ENCODE results near the gene PRKG1.

The PRKG1 gene

DNA sequence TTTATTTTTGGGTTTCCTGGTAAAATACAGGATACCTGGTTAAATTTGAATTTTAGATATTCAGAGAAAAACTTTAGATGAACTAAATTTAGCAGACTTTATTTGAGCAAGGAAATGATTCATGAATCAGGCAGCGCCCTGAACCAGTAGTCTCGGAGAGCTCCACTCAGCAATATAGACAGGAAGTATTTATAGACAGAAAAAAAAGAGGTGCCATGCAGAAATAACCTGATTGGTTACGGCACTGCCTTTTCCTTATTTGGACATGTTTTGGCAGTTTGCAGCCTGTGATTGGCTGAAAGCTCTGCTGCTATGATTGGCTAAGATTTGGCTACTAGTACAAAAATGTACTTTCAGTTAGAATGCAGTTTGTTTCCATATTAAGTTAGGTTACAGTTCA, 1041.5 kb downstream of the PRKG1 start:
- Histone ChIP-seq H3K4me3 (ENCODE audit: insufficient read depth, low read length, poor library complexity, severe bottlenecking) (no peak overlapping the region), H3K9me2 (replicated peaks; ENCODE audit: insufficient read depth, low read length) (no peaks in the 10 kb centered on the region), H3K27me3 (ENCODE audit: low read length) (no peaks in the 10 kb centered on the region), H3K79me2 (ENCODE audit: insufficient read depth, low read length) (no peaks in the 10 kb centered on the region), H4K20me1 (ENCODE audit: low read depth, low read length) (no peaks in the 10 kb centered on the region), H3K9ac (ENCODE audit: low read length) (no peak overlapping the region), H3F3A (ENCODE audit: insufficient read depth) (no peaks in the 10 kb centered on the region), H3K27ac (ENCODE audit: low read depth, low read length) (no peak overlapping the region), H3K36me3 (ENCODE audit: low read length) (no peaks in the 10 kb centered on the region), H3K9me3 (ENCODE audit: insufficient read depth, low read length) (no peaks in the 10 kb centered on the region), H3K4me2 (ENCODE audit: low read depth, low read length, poor library complexity, severe bottlenecking) (no peak overlapping the region), H2AFZ (ENCODE audit: low read depth, low read length, severe bottlenecking) (no peak overlapping the region)
- no peak for TF ChIP-seq EZH2phosphoT487 (conservative IDR thresholded peaks at IDR 0.05; ENCODE audit: low read length)
- TF ChIP-seq, protein P1, sequence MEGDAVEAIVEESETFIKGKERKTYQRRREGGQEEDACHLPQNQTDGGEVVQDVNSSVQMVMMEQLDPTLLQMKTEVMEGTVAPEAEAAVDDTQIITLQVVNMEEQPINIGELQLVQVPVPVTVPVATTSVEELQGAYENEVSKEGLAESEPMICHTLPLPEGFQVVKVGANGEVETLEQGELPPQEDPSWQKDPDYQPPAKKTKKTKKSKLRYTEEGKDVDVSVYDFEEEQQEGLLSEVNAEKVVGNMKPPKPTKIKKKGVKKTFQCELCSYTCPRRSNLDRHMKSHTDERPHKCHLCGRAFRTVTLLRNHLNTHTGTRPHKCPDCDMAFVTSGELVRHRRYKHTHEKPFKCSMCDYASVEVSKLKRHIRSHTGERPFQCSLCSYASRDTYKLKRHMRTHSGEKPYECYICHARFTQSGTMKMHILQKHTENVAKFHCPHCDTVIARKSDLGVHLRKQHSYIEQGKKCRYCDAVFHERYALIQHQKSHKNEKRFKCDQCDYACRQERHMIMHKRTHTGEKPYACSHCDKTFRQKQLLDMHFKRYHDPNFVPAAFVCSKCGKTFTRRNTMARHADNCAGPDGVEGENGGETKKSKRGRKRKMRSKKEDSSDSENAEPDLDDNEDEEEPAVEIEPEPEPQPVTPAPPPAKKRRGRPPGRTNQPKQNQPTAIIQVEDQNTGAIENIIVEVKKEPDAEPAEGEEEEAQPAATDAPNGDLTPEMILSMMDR (IDR thresholded peaks at IDR 0.05; ENCODE audit: insufficient read depth, low read length, poor library complexity, severe bottlenecking) = no peak

DNA sequence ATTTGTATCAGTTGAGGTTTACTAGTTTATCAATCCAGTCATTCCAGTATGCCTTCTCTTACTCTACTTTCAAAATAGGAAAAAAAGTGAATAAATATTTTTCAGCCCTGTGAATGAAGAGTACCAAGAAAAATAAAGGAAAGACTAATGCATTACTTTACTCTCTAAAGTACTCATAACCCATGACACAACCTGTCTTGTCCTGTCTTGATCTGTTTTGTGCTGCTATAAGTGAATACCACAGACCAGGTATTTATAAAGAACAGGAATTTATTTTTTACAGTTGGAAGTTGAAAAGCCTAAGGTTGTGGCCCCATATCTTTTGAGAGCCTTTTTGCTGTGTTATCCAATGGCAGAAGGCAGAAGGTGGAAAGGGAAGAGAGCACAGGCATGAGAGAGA, 1045.2 kb downstream of the PRKG1 start:
- no peaks in the 10 kb centered on the region for H3K27me3 ChIP-seq (ENCODE audit: low read length)
- H3K79me2 ChIP-seq (ENCODE audit: insufficient read depth, low read length) = no peaks in the 10 kb centered on the region
- H3K36me3 ChIP-seq (ENCODE audit: low read length) = no peaks in the 10 kb centered on the region
- no peak overlapping the region for H3K4me2 ChIP-seq (ENCODE audit: low read depth, low read length, poor library complexity, severe bottlenecking)
- TF ChIP-seq EZH2phosphoT487 (conservative IDR thresholded peaks at IDR 0.05; ENCODE audit: low read length) = no peak
- TF ChIP-seq, protein P1 (IDR thresholded peaks at IDR 0.05; ENCODE audit: insufficient read depth, low read length, poor library complexity, severe bottlenecking) = no peak
- no peaks in the 10 kb centered on the region for H3K9me2 ChIP-seq (replicated peaks; ENCODE audit: insufficient read depth, low read length)
- H4K20me1 ChIP-seq (ENCODE audit: low read depth, low read length) = no peaks in the 10 kb centered on the region
- H2AFZ ChIP-seq (ENCODE audit: low read depth, low read length, severe bottlenecking) = no peak overlapping the region
- no peak overlapping the region for H3K9ac ChIP-seq (ENCODE audit: low read length)
- H3K4me3 ChIP-seq (ENCODE audit: insufficient read depth, low read length, poor library complexity, severe bottlenecking) = no peak overlapping the region
- no peak overlapping the region for H3K27ac ChIP-seq (ENCODE audit: low read depth, low read length)
- no peaks in the 10 kb centered on the region for H3F3A ChIP-seq (ENCODE audit: insufficient read depth)
- H3K9me3 ChIP-seq (ENCODE audit: insufficient read depth, low read length) = no peaks in the 10 kb centered on the region

DNA sequence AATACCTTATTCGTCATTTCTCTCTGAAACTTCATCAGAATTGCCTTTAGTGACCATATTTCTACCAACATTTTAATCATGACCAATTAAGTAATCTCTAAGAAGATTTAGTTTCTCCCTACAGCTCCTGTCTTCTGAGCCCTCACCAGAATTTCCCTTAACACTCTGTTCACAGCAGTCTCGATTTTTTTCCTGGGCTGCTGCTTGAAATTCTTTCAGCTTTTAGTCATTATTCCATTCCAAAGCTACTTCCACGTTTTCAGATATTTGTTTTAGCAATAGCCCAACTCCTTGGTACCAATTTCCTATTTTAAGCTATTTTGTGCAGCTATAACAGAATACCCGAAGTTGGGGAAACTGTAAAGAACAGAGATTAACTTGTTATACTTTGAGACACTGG, 1047.4 kb downstream of the PRKG1 start:
- Histone ChIP-seq H3K27me3 (ENCODE audit: low read length) (no peaks in the 10 kb centered on the region), H3K4me2 (ENCODE audit: low read depth, low read length, poor library complexity, severe bottlenecking) (no peak overlapping the region), H3K4me3 (ENCODE audit: insufficient read depth, low read length, poor library complexity, severe bottlenecking) (no peak overlapping the region), H3F3A (ENCODE audit: insufficient read depth) (no peaks in the 10 kb centered on the region), H3K9ac (ENCODE audit: low read length) (no peak overlapping the region), H3K27ac (ENCODE audit: low read depth, low read length) (no peak overlapping the region), H2AFZ (ENCODE audit: low read depth, low read length, severe bottlenecking) (no peak overlapping the region), H4K20me1 (ENCODE audit: low read depth, low read length) (no peaks in the 10 kb centered on the region), H3K36me3 (ENCODE audit: low read length) (no peaks in the 10 kb centered on the region), H3K79me2 (ENCODE audit: insufficient read depth, low read length) (no peaks in the 10 kb centered on the region), H3K9me3 (ENCODE audit: insufficient read depth, low read length) (no peaks in the 10 kb centered on the region), H3K9me2 (replicated peaks; ENCODE audit: insufficient read depth, low read length) (no peaks in the 10 kb centered on the region)
- no peak for TF ChIP-seq EZH2phosphoT487 (conservative IDR thresholded peaks at IDR 0.05; ENCODE audit: low read length)
- TF ChIP-seq, protein P1 (IDR thresholded peaks at IDR 0.05; ENCODE audit: insufficient read depth, low read length, poor library complexity, severe bottlenecking) = no peak
